Hepatocyte (in vitro differentiated cells): Measurements from ENCODE around the gene SPINT2. TPM values are rescaled to one million over a fixed set of nuclear protein-coding genes. Genes with fewer than 3 reads are reported as not detected.

ENCODE experiments used
- DNase-seq: peaks from one replicate; pipeline ENCODE4 v3.0.0-alpha.2; 2016; ENCODE audit warnings: low spot score
- H2AFZ ChIP-seq: fragments of 200-600 bp; sonication (generic); 2 replicates; pipeline ENCODE4 v1.6.0; 2016; ENCODE audit warnings: antibody characterized with exemption, mild to moderate bottlenecking
- H3K27ac ChIP-seq: fragments of 200-600 bp; sonication (generic); 2 replicates; pipeline ENCODE4 v1.5.1; 2016; ENCODE audit warnings: mild to moderate bottlenecking
- H3K27me3 ChIP-seq: fragments of 200-600 bp; sonication (generic); 2 replicates; pipeline ENCODE4 v1.6.1; 2016
- H3K36me3 ChIP-seq: fragments of 200-600 bp; sonication (generic); replicated peaks from 2 replicates; pipeline ENCODE4 v1.5.1; 2016; ENCODE audit warnings: low read depth; ENCODE audit not compliant: insufficient read depth
- H3K4me1 ChIP-seq: fragments of 200-600 bp; sonication (generic); 2 replicates; pipeline ENCODE4 v1.5.1; 2016; ENCODE audit warnings: mild to moderate bottlenecking, moderate library complexity; ENCODE audit not compliant: insufficient read depth
- H3K4me2 ChIP-seq: fragments of 200-600 bp; sonication (generic); 2 replicates; pipeline ENCODE4 v1.6.0; 2016
- H3K4me3 ChIP-seq: fragments of 200-600 bp; sonication (generic); 2 replicates; pipeline ENCODE4 v1.5.1; 2016; ENCODE audit warnings: mild to moderate bottlenecking
- H3K79me2 ChIP-seq: fragments of 200-600 bp; sonication (generic); 2 replicates; pipeline ENCODE4 v1.6.0; 2017; ENCODE audit warnings: mild to moderate bottlenecking
- H3K9me2 ChIP-seq: fragments of 200-600 bp; sonication (generic); replicated peaks from 2 replicates; pipeline ENCODE4 v1.6.0; 2017; ENCODE audit warnings: mild to moderate bottlenecking; ENCODE audit not compliant: insufficient read depth
- H3K9me3 ChIP-seq: fragments of 200-600 bp; sonication (generic); 2 replicates; pipeline ENCODE4 v1.5.1; 2016; ENCODE audit warnings: low read depth, mild to moderate bottlenecking
- H4K20me1 ChIP-seq: fragments of 200-600 bp; sonication (generic); 2 replicates; pipeline ENCODE4 v1.6.0; 2016; ENCODE audit warnings: mild to moderate bottlenecking; ENCODE audit not compliant: insufficient read depth, poor library complexity, severe bottlenecking
- EZH2 ChIP-seq: fragments of 200-600 bp; sonication (generic); IDR thresholded peaks from 2 replicates; pipeline ENCODE4 v1.6.1; 2016; ENCODE audit warnings: antibody characterized with exemption, mild to moderate bottlenecking, borderline replicate concordance
- EZH2phosphoT487 ChIP-seq: fragments of 200-600 bp; sonication (generic); IDR thresholded peaks from one replicate; pipeline ENCODE4 v1.6.1; 2018; ENCODE audit warnings: antibody characterized with exemption, mild to moderate bottlenecking, low read depth, moderate library complexity; ENCODE audit not compliant: unreplicated experiment, severe bottlenecking
- WGBS: methylation state at CpG from one replicate; pipeline ENCODE4 v1.1.6; 2016; ENCODE audit warnings: low lambda C conversion rate; ENCODE audit errors: missing lambda C conversion rate; 5-methylcytosine and 5-hydroxymethylcytosine counted together
- polyA plus RNA-seq: library from polyadenylated mRNA; unstranded; fragments of >200 nt; fragmentation: Nextera tagmentation; extraction: Ambion mirVana; gene quantifications from 2 replicates; pipeline ENCODE4 v1.2.1, GENCODE V29; 2016
- total RNA-seq: library from RNA; depleted of rRNA; stranded (reverse); fragments of >200 nt; gene quantifications from 2 replicates; pipeline ENCODE4 v1.2.3, GENCODE V29; 2014
- TF ChIP-seq, protein P1 (sequence below): fragments of 200-600 bp; sonication (generic); IDR thresholded peaks from 2 replicates; pipeline ENCODE4 v1.5.1; 2016; ENCODE audit warnings: antibody characterized with exemption, mild to moderate bottlenecking; ENCODE audit not compliant: poor library complexity

SPINT2 gene
- total and polyA plus RNA-seq, 2 experiments from 2014 or later: 508 to 834 TPM

DNA sequence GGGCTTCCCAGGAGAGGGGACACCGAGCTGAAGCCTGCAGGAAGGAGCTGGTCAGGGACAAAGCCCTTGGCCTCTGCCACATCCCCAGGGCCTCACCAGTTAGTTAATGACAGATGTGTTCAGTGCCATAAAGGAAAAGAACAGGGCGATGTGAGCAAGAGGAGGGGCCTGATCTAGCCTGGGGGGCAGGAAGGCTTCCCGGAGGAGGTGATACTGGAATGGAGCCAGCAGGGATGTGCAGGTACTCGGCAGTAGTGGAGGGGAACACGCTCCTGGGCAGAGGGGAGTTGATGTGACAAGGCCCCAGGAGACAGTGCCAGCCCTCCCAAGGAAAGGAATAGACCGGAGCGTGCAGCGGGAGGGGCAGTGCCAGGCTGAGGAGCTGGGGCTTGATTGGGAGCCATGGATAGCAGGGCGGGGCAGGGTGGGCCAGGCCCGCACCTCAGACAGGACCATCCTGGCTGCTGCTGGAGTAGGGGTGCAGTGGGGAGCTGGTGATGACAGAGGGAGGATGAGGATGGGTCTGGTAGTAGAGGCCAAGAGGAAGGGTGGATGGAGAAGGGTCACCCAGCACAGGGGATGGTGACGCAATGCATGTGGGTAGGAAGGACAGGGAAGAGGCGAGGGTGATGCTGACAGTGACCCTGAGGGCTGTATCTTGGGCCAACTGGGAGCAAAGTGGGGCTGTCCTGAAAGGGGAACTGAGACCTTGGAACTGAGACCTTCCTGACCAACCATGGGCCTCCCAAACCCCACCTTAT is 43.8 kb downstream of the SPINT2 start:
- DNase-seq: no peak
- Histone ChIP-seq H3K4me1 (peaks cover 13% of the 10 kb centered on the region), H3K36me3 (no peaks in the 10 kb centered on the region), H2AFZ (no peak overlapping the region), H3K27ac (no peak overlapping the region), H3K79me2 (peaks cover 5% of the 10 kb centered on the region), H3K4me2 (no peak overlapping the region), H3K9me3 (no peaks in the 10 kb centered on the region), H3K9me2 (no peaks in the 10 kb centered on the region), H3K4me3 (no peak overlapping the region), H3K27me3 (no peaks in the 10 kb centered on the region), H4K20me1 (no peaks in the 10 kb centered on the region)
- no peak for TF ChIP-seq EZH2phosphoT487
- no peak for TF ChIP-seq EZH2
- 94% methylated on average over 12 of the region's 12 CpGs for WGBS

GRCh38 chr19:38308926-38309614 is 44.7 kb downstream of the SPINT2 start:
- no peak overlapping the region for H2AFZ ChIP-seq
- H3K9me3 ChIP-seq: no peaks in the 10 kb centered on the region
- H3K27me3 ChIP-seq: no peaks in the 10 kb centered on the region
- H3K4me2 ChIP-seq: no peak overlapping the region
- no peaks in the 10 kb centered on the region for H4K20me1 ChIP-seq
- H3K4me1 ChIP-seq: peaks cover 7% of the 10 kb centered on the region
- TF ChIP-seq, protein P1, sequence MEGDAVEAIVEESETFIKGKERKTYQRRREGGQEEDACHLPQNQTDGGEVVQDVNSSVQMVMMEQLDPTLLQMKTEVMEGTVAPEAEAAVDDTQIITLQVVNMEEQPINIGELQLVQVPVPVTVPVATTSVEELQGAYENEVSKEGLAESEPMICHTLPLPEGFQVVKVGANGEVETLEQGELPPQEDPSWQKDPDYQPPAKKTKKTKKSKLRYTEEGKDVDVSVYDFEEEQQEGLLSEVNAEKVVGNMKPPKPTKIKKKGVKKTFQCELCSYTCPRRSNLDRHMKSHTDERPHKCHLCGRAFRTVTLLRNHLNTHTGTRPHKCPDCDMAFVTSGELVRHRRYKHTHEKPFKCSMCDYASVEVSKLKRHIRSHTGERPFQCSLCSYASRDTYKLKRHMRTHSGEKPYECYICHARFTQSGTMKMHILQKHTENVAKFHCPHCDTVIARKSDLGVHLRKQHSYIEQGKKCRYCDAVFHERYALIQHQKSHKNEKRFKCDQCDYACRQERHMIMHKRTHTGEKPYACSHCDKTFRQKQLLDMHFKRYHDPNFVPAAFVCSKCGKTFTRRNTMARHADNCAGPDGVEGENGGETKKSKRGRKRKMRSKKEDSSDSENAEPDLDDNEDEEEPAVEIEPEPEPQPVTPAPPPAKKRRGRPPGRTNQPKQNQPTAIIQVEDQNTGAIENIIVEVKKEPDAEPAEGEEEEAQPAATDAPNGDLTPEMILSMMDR: no peak
- TF ChIP-seq EZH2phosphoT487 (no peak), EZH2 (no peak)
- no peaks in the 10 kb centered on the region for H3K36me3 ChIP-seq
- no peak overlapping the region for H3K4me3 ChIP-seq
- H3K79me2 ChIP-seq: no peaks in the 10 kb centered on the region
- no peaks in the 10 kb centered on the region for H3K9me2 ChIP-seq
- DNase-seq: no peak
- WGBS: 96% methylated on average over 21 of the region's 24 CpGs
- H3K27ac ChIP-seq: no peak overlapping the region

- no peak overlapping the region for H2AFZ ChIP-seq
- WGBS: 97% methylated on average over 3 of the region's 3 CpGs
- H3K4me2 ChIP-seq: no peak overlapping the region
- H3K27ac ChIP-seq: no peak overlapping the region
- H4K20me1 ChIP-seq: no peaks in the 10 kb centered on the region
- H3K9me2 ChIP-seq: no peaks in the 10 kb centered on the region
- H3K4me1 ChIP-seq: peaks cover 7% of the 10 kb centered on the region
- H3K9me3 ChIP-seq: no peaks in the 10 kb centered on the region
- no peaks in the 10 kb centered on the region for H3K27me3 ChIP-seq
- H3K79me2 ChIP-seq: peaks cover 2% of the 10 kb centered on the region
- TF ChIP-seq, protein P1: no peak
- TF ChIP-seq EZH2: no peak
- TF ChIP-seq EZH2phosphoT487: no peak
- no peaks in the 10 kb centered on the region for H3K36me3 ChIP-seq
- H3K4me3 ChIP-seq: no peak overlapping the region
- DNase-seq: no peak
Measured at GRCh38 chr19:38309615-38310278, 45.4 kb downstream of the SPINT2 start.

GRCh38 chr19:38310279-38310670 is 45.9 kb downstream of the SPINT2 start:
- H4K20me1 ChIP-seq: no peaks in the 10 kb centered on the region
- no peaks in the 10 kb centered on the region for H3K9me2 ChIP-seq
- H3K36me3 ChIP-seq: no peaks in the 10 kb centered on the region
- TF ChIP-seq EZH2: no peak
- no peak for TF ChIP-seq EZH2phosphoT487
- TF ChIP-seq, protein P1: no peak
- no peak overlapping the region for H3K27ac ChIP-seq
- peaks cover 5% of the 10 kb centered on the region for H3K4me1 ChIP-seq
- H3K4me3 ChIP-seq: no peak overlapping the region
- DNase-seq: no peak
- H3K27me3 ChIP-seq: no peaks in the 10 kb centered on the region
- peaks cover 4% of the 10 kb centered on the region for H3K79me2 ChIP-seq
- H3K9me3 ChIP-seq: no peaks in the 10 kb centered on the region
- no peak overlapping the region for H2AFZ ChIP-seq
- WGBS: 95% methylated on average over 2 of the region's 2 CpGs
- no peak overlapping the region for H3K4me2 ChIP-seq
